ENCODE measurements around the gene SPON2. TPM values are rescaled to one million over a fixed set of nuclear protein-coding genes. Genes with fewer than 3 reads are reported as not detected.

The SPON2 gene
- total RNA-seq, 1 experiment from 2014 or later = 0.54 TPM

GRCh38 chr4:1160351-1160750 lies 12.0 kb downstream of the SPON2 start:
- TF ChIP-seq, protein P1, sequence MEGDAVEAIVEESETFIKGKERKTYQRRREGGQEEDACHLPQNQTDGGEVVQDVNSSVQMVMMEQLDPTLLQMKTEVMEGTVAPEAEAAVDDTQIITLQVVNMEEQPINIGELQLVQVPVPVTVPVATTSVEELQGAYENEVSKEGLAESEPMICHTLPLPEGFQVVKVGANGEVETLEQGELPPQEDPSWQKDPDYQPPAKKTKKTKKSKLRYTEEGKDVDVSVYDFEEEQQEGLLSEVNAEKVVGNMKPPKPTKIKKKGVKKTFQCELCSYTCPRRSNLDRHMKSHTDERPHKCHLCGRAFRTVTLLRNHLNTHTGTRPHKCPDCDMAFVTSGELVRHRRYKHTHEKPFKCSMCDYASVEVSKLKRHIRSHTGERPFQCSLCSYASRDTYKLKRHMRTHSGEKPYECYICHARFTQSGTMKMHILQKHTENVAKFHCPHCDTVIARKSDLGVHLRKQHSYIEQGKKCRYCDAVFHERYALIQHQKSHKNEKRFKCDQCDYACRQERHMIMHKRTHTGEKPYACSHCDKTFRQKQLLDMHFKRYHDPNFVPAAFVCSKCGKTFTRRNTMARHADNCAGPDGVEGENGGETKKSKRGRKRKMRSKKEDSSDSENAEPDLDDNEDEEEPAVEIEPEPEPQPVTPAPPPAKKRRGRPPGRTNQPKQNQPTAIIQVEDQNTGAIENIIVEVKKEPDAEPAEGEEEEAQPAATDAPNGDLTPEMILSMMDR (IDR thresholded peaks at IDR 0.05; ENCODE audit: unreplicated experiment) = no peak
- Mint-ChIP-seq H3K4me1 (ENCODE audit: insufficient read depth, unreplicated experiment) (no peaks in the 10 kb centered on the region), H3K27me3 (ENCODE audit: insufficient read depth, unreplicated experiment) (peaks cover 31% of the 10 kb centered on the region), H3K36me3 (ENCODE audit: insufficient read depth, unreplicated experiment) (no peaks in the 10 kb centered on the region), H3K4me3 (ENCODE audit: unreplicated experiment) (no peak overlapping the region), H3K27ac (ENCODE audit: low read depth, unreplicated experiment) (no peak overlapping the region), H3K9me3 (ENCODE audit: unreplicated experiment) (peaks cover 8% of the 10 kb centered on the region)
- CTCF ChIA-PET = no interaction called here
- intact Hi-C loops (cut with micrococcal nuclease) = no loop called here
- BruUV-seq (replicated peaks) = no TSS peak
- no peak for DNase-seq (ENCODE audit: unreplicated experiment)
- POLR2A ChIA-PET = no interaction called here

DNA sequence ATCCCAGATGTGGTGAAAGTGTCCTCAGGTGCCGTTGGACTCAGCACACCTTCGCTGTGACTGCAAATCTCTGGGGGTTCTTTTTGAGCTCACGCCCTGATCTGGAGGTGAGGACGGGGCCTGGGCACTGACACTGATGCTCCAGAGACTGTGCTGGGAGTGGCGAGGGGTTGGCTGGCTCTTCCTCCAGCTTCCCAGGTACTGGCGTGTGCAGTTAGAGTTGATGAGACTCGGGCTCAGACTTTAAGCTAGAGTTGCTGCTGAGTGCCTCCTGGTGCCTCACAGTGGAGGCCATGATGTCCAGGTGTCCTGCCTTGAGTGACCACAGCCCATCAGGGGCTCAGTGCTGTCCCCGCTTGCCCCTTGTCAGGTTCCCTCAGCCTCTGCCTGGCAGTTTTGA lies 16.3 kb downstream of the SPON2 start:
- H3K27ac Mint-ChIP-seq (ENCODE audit: low read depth, unreplicated experiment) = no peak overlapping the region
- H3K4me1 Mint-ChIP-seq (ENCODE audit: insufficient read depth, unreplicated experiment) = no peaks in the 10 kb centered on the region
- no peaks in the 10 kb centered on the region for H3K36me3 Mint-ChIP-seq (ENCODE audit: insufficient read depth, unreplicated experiment)
- H3K9me3 Mint-ChIP-seq (ENCODE audit: unreplicated experiment) = peaks cover 8% of the 10 kb centered on the region
- no peak for DNase-seq (ENCODE audit: unreplicated experiment)
- TF ChIP-seq, protein P1 (IDR thresholded peaks at IDR 0.05; ENCODE audit: unreplicated experiment) = no peak
- no peak overlapping the region for H3K4me3 Mint-ChIP-seq (ENCODE audit: unreplicated experiment)
- ChIA-PET CTCF (interaction anchor here (0.6 to 3.7 kb wide), 3 partner anchors 11 to 98 kb away, joined by 3 to 13 read pairs (median 8); no protein-coding TSS in a partner anchor), POLR2A (no interaction called here)
- intact Hi-C loops (cut with micrococcal nuclease) = no loop called here
- peaks cover 61% of the 10 kb centered on the region for H3K27me3 Mint-ChIP-seq (ENCODE audit: insufficient read depth, unreplicated experiment)
- no TSS peak for BruUV-seq (replicated peaks)

- Mint-ChIP-seq H3K27ac (ENCODE audit: low read depth, unreplicated experiment) (no peak overlapping the region), H3K36me3 (ENCODE audit: insufficient read depth, unreplicated experiment) (no peaks in the 10 kb centered on the region), H3K27me3 (ENCODE audit: insufficient read depth, unreplicated experiment) (peaks cover 61% of the 10 kb centered on the region), H3K9me3 (ENCODE audit: unreplicated experiment) (peaks cover 8% of the 10 kb centered on the region), H3K4me3 (ENCODE audit: unreplicated experiment) (no peak overlapping the region), H3K4me1 (ENCODE audit: insufficient read depth, unreplicated experiment) (no peaks in the 10 kb centered on the region)
- no TSS peak for BruUV-seq (replicated peaks)
- CTCF ChIA-PET = interaction anchor here (1.5 kb wide), 1 partner anchor 10 kb away, joined by 7 read pairs; no protein-coding TSS in a partner anchor
- TF ChIP-seq, protein P1 (IDR thresholded peaks at IDR 0.05; ENCODE audit: unreplicated experiment) = no peak
- POLR2A ChIA-PET = interaction anchor here (1.0 kb wide), 1 partner anchor 135 kb away, joined by 5 read pairs; the partner anchor contains the start of gene MAEA
- intact Hi-C loops (cut with micrococcal nuclease) = no loop called here
- DNase-seq (ENCODE audit: unreplicated experiment) = no peak
These were observed 17.1 kb downstream of the SPON2 start for GRCh38 chr4:1155314-1155713.

DNA sequence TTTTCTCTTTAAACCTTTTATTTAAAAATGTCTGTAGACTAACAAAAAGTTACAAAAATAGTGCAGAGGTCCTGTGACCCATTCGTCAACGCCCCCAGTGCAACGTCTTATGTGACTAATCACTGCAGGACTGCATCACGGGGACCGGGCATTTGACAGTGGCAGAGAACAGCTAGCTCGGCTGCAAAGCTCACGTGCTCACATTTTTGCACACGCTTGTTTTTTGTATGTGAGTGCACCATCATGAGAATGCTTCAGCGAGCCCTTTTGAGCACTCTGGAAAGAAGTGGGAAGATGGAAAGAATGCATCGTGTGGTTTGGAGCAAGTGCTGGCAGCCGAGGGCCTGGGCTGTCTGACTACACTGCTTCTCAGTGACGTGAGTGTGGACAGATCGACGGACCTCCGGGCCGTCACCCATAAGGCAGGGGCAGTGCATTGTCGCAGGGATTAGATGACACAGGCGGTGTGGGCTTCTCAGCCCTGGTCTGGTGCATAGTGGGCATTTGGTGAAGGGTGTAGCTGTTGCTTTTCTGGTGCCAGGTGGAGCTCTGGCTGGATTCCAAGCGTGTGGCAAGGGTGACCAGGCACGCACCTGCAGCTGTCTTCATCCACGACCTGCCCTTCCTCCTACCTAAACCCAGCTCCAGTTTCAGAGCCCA lies 17.7 kb downstream of the SPON2 start:
- Mint-ChIP-seq H3K4me3 (ENCODE audit: unreplicated experiment) (no peak overlapping the region), H3K4me1 (ENCODE audit: insufficient read depth, unreplicated experiment) (no peaks in the 10 kb centered on the region), H3K27ac (ENCODE audit: low read depth, unreplicated experiment) (no peak overlapping the region), H3K36me3 (ENCODE audit: insufficient read depth, unreplicated experiment) (no peaks in the 10 kb centered on the region), H3K27me3 (ENCODE audit: insufficient read depth, unreplicated experiment) (peaks cover 61% of the 10 kb centered on the region), H3K9me3 (ENCODE audit: unreplicated experiment) (peaks cover 8% of the 10 kb centered on the region)
- no TSS peak for BruUV-seq (replicated peaks)
- intact Hi-C loops (cut with micrococcal nuclease) = no loop called here
- TF ChIP-seq, protein P1 (IDR thresholded peaks at IDR 0.05; ENCODE audit: unreplicated experiment) = no peak
- POLR2A ChIA-PET = interaction anchor here (1.0 to 1.6 kb wide), 2 partner anchors 23 to 135 kb away, joined by 3 to 5 read pairs; partner anchors contain the start of gene MAEA
- DNase-seq (ENCODE audit: unreplicated experiment) = no peak
- CTCF ChIA-PET = interaction anchor here (1.5 kb wide), 1 partner anchor 11 kb away, joined by 7 read pairs; no protein-coding TSS in a partner anchor

Measured in MCF 10A (cell line).